Gastrocnemius medialis (tissue), 4 donors: Measurements from ENCODE around the gene COX4I2. TPM values are rescaled to one million over a fixed set of nuclear protein-coding genes. Genes with fewer than 3 reads are reported as not detected.

Experiments used
- ATAC-seq, 2 donors: fragments of 150-250 bp; one replicate each; pipeline ENCODE4 v1.9.1; 2016
- DNase-seq, 2 donors: peaks; one replicate each; pipeline ENCODE4 v3.0.0-alpha.2; 2019
- H3K27ac ChIP-seq, 4 donors: fragments of 200-600 bp; sonication (generic); 1 replicate in 1 of 4; 2 replicates in 3 of 4; pipeline ENCODE4 v1.5.1; 2016 to 2018; ENCODE audit warnings: mild to moderate bottlenecking in 2 of 4, moderate library complexity in 1 of 4
- H3K27me3 ChIP-seq, 3 donors: fragments of 200-600 bp; sonication (generic) in 2 of 3; 1 replicate in 1 of 3; 2 replicates in 2 of 3; pipeline versions ENCODE4 v1.5.1 to v1.6.0; 2016 to 2019; ENCODE audit warnings: mild to moderate bottlenecking in 1 of 3, moderate library complexity in 1 of 3
- H3K36me3 ChIP-seq, 2 donors: fragments of 200-600 bp; sonication (generic) in 1 of 2; one replicate each; pipeline ENCODE4 v1.5.1; 2017 to 2018
- H3K4me1 ChIP-seq, 2 donors: fragments of 200-600 bp; sonication (generic) in 1 of 2; one replicate each; pipeline ENCODE4 v1.5.1; 2016 to 2017; ENCODE audit warnings: mild to moderate bottlenecking in 2 of 2
- H3K4me3 ChIP-seq, 4 donors: fragments of 200-600 bp; sonication (generic) in 3 of 4; 1 replicate in 1 of 4; 2 replicates in 3 of 4; pipeline ENCODE4 v1.5.1; 2016 to 2019; ENCODE audit warnings: mild to moderate bottlenecking in 2 of 4
- H3K9me3 ChIP-seq, 3 donors: fragments of 200-600 bp; sonication (generic) in 2 of 3; 1 replicate in 1 of 3; 2 replicates in 2 of 3; pipeline ENCODE4 v1.5.1; 2016 to 2019
- CTCF ChIP-seq, 5 experiments: fragments of 450-650 bp in 3 of 5; fragments of 200-600 bp in 2 of 5; sonication (generic) in 2 of 5; IDR thresholded peaks in 4 of 5; conservative IDR thresholded peaks in 1 of 5; 1 replicate in 4 of 5; 2 replicates in 1 of 5; pipeline ENCODE4 v1.5.1; 2016 to 2019; ENCODE audit warnings: antibody characterized with exemption in 5 of 5, mild to moderate bottlenecking in 3 of 5, moderate library complexity in 3 of 5
- POLR2A ChIP-seq, 2 donors: fragments of 450-650 bp; IDR thresholded peaks; one replicate each; pipeline ENCODE4 v1.6.1; 2017; ENCODE audit warnings: antibody characterized with exemption in 2 of 2, mild to moderate bottlenecking in 2 of 2, moderate library complexity in 2 of 2
- in situ Hi-C, 4 donors: fragments of 200-750 bp; cut with MboI; loops; one replicate each; pipeline versions ENCODE4 v1.15.0 to v1.8.0; 2017; ENCODE audit warnings: low sequenced_read_pairs in 4 of 4
- intact Hi-C: fragments of 100-400 bp; cut with DNase I; formaldehyde crosslinking; loops from one replicate; pipeline ENCODE4 v1.15.1; 2023; ENCODE audit warnings: low total_unique reads
- total RNA-seq, 4 donors: library from RNA; depleted of rRNA; stranded (reverse); fragments of >200 nt; gene quantifications; one replicate each; pipeline versions ENCODE4 v1.1.0 to v1.2.3, GENCODE V29; 2016

Gene COX4I2
- total RNA-seq, 4 donors from 2014 or later: 3.9 to 10.4 (median 4.3) TPM

GRCh38 chr20:31670371-31671228 lies 32.9 kb downstream of the COX4I2 start:
- no peaks in the 10 kb centered on the region for H3K9me3 ChIP-seq
- peak overlapping the region in 3 of 4 donors; percentile 16 to 32 (median 18) for H3K4me3 ChIP-seq
- in situ Hi-C loops: loop anchor here in 1 of 4 donors (25.0 kb wide), 1 partner anchor 142 kb away; the partner anchor contains the start of gene MYLK2
- ATAC-seq (peak; percentile 82 to 86), DNase-seq (peak; percentile 90 to 91)
- peaks cover 0 to 6% of the 10 kb centered on the region in 2 donors for H3K36me3 ChIP-seq
- TF ChIP-seq POLR2A (IDR thresholded peaks at IDR 0.05) (peak; percentile 28 to 64), CTCF (IDR thresholded peaks at IDR 0.05 in 4 of 5, conservative IDR thresholded peaks at IDR 0.05 in 1 of 5) (no peak)
- intact Hi-C loops: loop anchor here (2.0 to 5.0 kb wide), 4 partner anchors 28 to 147 kb away; partner anchors contain the start of genes BCL2L1 and MYLK2
- H3K4me1 ChIP-seq: peaks cover 95 to 98% of the 10 kb centered on the region in 2 donors
- H3K27me3 ChIP-seq: no peaks in the 10 kb centered on the region
- H3K27ac ChIP-seq: peak overlapping the region; percentile 82 to 98 (median 92)

- H3K27me3 ChIP-seq: no peaks in the 10 kb centered on the region
- intact Hi-C loops: loop anchor here (2.0 to 5.0 kb wide), 4 partner anchors 27 to 146 kb away; partner anchors contain the start of genes BCL2L1 and MYLK2
These were observed 33.6 kb downstream of the COX4I2 start for GRCh38 chr20:31671324-31671723.

GRCh38 chr20:31673435-31673834 lies 35.7 kb downstream of the COX4I2 start:
- intact Hi-C loops: loop anchor here (5.0 kb wide), 1 partner anchor 144 kb away; the partner anchor contains the start of gene MYLK2
- DNase-seq: no peak
- peak overlapping the region; percentile 82 to 98 (median 92) for H3K27ac ChIP-seq
- no peak for ATAC-seq
- H3K4me3 ChIP-seq: no peak overlapping the region
- H3K9me3 ChIP-seq: no peaks in the 10 kb centered on the region
- no peaks in the 10 kb centered on the region for H3K36me3 ChIP-seq
- in situ Hi-C loops: loop anchor here in 1 of 4 donors (25.0 kb wide), 1 partner anchor 139 kb away; the partner anchor contains the start of gene MYLK2
- no peaks in the 10 kb centered on the region for H3K27me3 ChIP-seq
- peaks cover 86 to 97% of the 10 kb centered on the region in 2 donors for H3K4me1 ChIP-seq
- TF ChIP-seq CTCF (IDR thresholded peaks at IDR 0.05 in 4 of 5, conservative IDR thresholded peaks at IDR 0.05 in 1 of 5) (no peak), POLR2A (IDR thresholded peaks at IDR 0.05) (no peak)

More at GRCh38 chr20:31671324-31671723, 33.6 kb downstream of the COX4I2 start:
- ATAC-seq (peak; percentile 5 to 23), DNase-seq (no peak)
- in situ Hi-C loops: loop anchor here in 1 of 4 donors (25.0 kb wide), 1 partner anchor 141 kb away; the partner anchor contains the start of gene MYLK2
- Histone ChIP-seq H3K9me3 (no peaks in the 10 kb centered on the region), H3K27ac (peak overlapping the region; percentile 82 to 98 (median 92)), H3K36me3 (no peaks in the 10 kb centered on the region), H3K4me1 (peaks cover 98 to 99% of the 10 kb centered on the region in 2 donors), H3K4me3 (no peak overlapping the region)
- TF ChIP-seq POLR2A (IDR thresholded peaks at IDR 0.05) (no peak), CTCF (IDR thresholded peaks at IDR 0.05 in 4 of 5, conservative IDR thresholded peaks at IDR 0.05 in 1 of 5) (no peak)

GRCh38 chr20:31673943-31674463 lies 36.3 kb downstream of the COX4I2 start:
- intact Hi-C loops (loop anchor here (5.0 kb wide), 1 partner anchor 143 kb away; the partner anchor contains the start of gene MYLK2), in situ Hi-C loops (loop anchor here in 1 of 4 donors (25.0 kb wide), 1 partner anchor 138 kb away; the partner anchor contains the start of gene MYLK2)
- TF ChIP-seq CTCF (IDR thresholded peaks at IDR 0.05 in 4 of 5, conservative IDR thresholded peaks at IDR 0.05 in 1 of 5) (no peak), POLR2A (IDR thresholded peaks at IDR 0.05) (no peak)
- H3K4me3 ChIP-seq: no peak overlapping the region
- H3K27me3 ChIP-seq: no peaks in the 10 kb centered on the region
- H3K9me3 ChIP-seq: no peaks in the 10 kb centered on the region
- H3K36me3 ChIP-seq: no peaks in the 10 kb centered on the region
- H3K27ac ChIP-seq: peak overlapping the region; percentile 82 to 98 (median 92)
- H3K4me1 ChIP-seq: peaks cover 86 to 97% of the 10 kb centered on the region in 2 donors
- ATAC-seq (no peak), DNase-seq (no peak)
